GM12873 (cell line): ENCODE data around the gene HRG.

ENCODE experiments used
- TF ChIP-seq, protein P1 (sequence below): IDR thresholded peaks from 2 replicates; pipeline ENCODE4 v1.5.1; 2012; ENCODE audit warnings: low read depth, mild to moderate bottlenecking, moderate library complexity, low read length, control low read depth; ENCODE audit not compliant: insufficient read depth; ENCODE audit errors: missing control alignments

Gene HRG

DNA sequence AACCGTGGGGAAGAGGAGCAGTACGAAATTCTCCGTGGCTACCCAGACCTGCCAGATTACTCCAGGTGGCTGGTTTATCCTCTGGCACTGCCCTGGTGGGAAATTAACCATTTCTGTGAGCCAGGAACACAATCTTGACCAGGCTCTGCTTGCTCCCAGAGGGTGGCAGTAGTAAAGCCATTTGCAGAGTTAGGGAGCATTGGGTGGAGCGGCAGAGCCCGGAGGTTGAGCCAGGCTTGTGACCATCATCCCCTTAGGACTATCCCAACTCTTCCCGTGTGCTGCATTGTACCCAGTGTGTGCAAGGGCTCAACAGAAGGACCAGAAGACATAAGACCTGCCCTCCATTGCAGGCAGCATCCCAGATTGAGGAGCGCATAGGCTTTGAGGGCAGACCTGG, 56.6 kb downstream of the HRG start:
- TF ChIP-seq, protein P1, sequence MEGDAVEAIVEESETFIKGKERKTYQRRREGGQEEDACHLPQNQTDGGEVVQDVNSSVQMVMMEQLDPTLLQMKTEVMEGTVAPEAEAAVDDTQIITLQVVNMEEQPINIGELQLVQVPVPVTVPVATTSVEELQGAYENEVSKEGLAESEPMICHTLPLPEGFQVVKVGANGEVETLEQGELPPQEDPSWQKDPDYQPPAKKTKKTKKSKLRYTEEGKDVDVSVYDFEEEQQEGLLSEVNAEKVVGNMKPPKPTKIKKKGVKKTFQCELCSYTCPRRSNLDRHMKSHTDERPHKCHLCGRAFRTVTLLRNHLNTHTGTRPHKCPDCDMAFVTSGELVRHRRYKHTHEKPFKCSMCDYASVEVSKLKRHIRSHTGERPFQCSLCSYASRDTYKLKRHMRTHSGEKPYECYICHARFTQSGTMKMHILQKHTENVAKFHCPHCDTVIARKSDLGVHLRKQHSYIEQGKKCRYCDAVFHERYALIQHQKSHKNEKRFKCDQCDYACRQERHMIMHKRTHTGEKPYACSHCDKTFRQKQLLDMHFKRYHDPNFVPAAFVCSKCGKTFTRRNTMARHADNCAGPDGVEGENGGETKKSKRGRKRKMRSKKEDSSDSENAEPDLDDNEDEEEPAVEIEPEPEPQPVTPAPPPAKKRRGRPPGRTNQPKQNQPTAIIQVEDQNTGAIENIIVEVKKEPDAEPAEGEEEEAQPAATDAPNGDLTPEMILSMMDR, result no peak

DNA sequence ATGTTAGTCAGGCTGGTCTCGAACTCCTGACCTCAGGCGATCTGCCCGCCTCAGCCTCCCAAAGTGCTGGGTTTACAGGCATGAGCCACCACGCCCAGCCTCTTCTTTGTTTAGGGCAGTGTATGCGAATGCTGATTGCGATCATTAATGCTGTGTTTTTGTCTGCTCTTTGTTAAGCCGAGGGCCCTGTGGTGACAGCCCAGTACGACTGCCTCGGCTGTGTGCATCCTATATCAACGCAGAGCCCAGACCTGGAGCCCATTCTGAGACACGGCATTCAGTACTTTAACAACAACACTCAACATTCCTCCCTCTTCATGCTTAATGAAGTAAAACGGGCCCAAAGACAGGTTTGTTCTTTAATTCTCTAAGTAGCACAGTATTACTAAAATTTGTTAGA, 59.1 kb downstream of the HRG start:
- TF ChIP-seq, protein P1, result no peak
